IPS DF 4.7 (cell line): ENCODE data around the gene E2F6.
"Not testable (repeated sequence)": the region's sequence is repeated elsewhere in the genome, so short reads cannot be mapped to it uniquely, and the experiment has no call there.

Experiments
- DNase-seq: peaks from one replicate; pipeline ENCODE4 v3.0.0-alpha.2; 2013; ENCODE audit warnings: low spot score; ENCODE audit errors: extremely low read depth

E2F6 gene

DNA sequence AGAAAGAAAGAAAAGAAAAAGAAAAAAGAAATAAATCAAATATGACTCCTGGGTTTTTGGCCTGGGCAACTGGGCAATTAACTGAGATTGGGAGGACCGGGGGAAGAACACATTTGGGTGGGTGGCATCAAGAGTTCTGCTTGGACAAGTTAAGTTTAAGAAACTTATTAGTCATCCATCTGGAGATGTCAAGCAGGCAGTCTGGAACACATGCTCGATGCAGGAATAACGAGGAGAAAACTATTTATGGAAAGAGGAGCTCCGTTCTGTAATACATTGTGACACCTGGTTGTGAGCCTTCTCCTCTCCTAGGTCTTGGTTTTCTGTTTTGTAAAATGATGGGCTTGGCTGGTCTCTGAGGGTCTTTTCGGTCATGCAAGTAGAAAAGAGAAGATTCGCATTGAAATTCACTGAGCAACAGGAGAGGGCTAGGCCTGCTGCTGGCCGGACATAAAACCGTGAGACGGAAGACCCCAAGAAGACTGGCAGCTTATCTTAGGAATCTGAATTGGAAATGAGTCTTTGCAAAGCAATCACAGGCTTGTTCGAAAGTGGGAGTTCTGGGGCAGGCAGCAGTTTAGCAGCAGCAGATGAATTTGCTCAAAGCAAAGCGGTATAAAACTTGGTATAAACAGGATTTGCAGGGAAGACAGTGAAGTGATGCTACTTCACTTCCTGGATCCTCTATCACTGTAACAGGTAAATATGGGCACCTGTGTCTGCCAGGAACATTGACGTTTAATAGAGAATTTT, 51.4 kb downstream of the E2F6 start:
- DNase-seq, result no peak

DNA sequence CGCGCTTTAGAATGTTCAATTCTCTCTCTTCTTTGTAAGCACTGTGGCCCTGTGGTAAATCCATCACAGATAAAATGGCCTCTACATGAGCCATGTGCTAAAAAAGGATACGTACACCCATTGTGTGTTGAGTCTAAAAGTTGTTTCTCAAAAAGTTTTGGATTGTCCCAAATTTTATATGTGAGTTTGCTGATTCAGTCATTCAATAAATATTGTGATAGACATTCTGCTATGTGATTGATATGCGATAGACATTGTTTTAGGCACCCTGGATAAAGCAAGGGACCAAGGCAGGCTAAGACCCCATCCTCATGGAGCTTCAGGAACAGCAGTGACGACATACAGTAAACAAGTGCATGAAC, 53.5 kb downstream of the E2F6 start:
- no peak for DNase-seq

DNA sequence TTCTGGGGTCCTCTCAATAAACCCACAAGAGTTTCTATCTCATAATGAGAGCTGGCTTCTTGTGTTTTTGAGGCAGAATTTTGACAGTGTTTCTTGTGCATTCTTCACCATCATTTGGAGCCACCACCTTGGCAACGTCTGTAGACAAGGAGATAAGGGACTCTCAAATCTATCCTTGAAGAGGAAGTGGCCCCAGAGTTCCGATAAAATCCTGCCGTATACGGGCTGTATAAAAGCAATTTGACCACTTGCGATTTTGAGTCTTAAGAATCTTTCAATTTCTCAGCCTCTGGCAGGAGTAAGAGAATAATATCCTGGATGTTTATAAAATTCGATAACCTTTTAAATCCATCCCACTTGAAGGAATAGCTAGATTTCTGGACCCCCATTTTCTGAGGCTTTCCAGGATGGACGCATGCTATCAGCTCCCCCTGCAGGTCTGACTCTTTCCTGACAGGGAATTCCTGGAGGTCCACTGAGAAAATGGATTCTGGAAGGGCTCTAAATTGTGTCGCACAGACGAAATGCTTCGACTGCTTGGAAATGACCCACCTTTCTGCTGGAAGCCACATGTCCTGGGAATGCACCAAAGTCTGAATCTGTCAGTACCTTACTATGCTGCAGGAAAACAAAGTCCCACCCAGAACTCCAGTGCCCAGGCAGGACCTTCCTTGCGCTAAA, 54.1 kb downstream of the E2F6 start:
- no peak for DNase-seq

DNA sequence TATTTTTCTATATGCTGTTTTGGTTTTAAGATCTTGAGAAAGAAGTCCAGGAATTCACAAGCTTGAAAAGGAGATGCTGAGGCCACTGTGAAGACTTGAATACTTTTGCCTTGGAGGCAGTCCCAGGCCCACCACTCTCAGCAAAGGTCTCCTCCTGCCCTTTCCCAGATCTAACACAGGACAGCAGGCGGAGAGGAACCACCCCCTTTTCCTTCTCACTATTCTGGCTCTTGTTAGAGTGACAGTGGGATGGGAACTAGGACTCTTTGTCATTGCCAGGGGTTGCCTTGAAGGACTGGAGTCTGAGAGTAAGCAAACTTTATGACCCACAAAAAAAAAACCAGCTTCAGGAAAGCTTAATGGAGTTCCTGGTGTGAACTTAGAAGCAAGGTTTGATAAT, 54.7 kb downstream of the E2F6 start:
- DNase-seq, result no peak

DNA sequence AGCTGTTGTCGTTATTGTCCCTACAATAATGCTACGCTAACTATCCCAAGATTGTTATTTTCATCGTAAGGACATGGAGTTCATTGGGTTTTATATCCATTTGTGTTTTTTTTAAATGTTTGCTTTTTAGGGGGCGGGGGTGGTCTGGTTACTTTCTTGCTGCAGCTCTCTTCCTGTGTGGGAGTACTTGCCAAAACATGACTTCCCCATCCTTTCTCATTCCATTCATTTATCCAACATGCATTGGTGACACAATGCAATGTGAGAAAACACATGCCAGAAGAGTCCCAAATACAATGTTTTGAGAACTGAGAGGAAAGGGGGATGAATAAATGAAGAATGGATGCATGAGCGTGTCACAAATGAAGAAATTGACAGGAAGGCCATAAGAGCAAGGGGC, 55.9 kb downstream of the E2F6 start:
- no peak for DNase-seq

DNA sequence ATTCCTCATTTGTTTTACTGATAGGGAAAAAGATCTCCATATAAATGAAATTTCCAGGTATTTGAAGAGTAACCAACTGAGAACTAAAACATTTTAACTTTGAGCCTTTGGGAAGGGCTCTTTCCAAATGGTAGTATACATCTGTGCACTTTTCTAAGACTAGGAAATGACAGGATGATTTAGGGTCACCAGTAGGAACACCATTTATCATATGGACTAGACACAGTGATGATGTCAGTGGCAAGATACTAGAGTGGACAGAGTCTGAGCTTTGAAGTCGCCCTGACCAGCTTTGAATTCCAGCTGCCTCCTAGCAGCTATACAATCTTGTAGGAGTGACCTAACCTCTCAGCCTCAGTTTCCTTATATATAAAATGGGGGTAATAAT, 56.4 kb downstream of the E2F6 start:
- DNase-seq, result no peak

DNA sequence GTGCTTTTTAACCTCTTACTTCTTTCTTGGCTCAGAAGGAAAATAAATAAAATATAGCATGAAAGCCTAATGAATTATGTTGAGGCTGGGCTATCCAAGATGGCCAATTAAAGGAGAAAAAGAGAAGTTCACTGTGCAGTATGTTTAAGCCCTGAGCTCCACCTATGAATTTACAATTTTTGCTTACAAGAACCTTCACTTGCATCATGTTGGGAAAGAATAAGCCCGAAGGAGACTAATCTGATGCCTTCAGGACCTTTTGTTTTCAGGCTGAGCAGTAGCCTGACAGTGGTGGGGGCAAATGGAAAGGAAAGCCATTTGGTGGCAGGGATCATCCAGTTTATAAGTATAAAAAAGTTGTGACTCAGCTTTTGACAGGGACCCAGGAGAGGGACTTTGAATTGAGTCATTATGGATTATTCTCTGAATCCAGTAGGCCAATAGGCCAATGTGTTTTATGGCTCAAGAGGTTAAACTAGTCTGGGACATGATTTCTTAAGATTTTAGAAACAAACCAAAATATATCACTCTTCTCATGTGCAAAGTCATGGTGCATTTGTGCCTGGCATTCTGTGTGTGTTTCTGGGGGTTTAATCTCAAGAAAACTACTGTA, 56.9 kb downstream of the E2F6 start:
- DNase-seq, result no peak

DNA sequence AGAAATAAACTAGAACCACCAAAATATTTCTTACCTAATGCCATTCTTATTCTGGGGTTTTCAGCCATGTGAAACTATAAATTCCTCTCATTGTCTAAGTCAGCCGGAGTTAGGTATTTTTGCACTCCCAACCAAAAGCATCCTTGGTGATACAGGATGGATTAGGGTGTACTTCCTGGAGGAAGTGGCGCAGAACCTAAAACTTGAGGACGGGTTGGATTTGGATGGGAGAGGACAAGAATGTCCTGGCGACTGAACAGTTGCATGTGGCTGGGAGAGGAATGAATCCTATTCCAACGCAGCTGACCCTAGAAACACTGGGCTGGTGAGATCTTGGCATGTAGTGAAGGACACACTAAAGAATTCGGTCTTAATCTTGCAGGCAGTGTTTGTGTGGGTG, 58.5 kb downstream of the E2F6 start:
- DNase-seq, result no peak

DNA sequence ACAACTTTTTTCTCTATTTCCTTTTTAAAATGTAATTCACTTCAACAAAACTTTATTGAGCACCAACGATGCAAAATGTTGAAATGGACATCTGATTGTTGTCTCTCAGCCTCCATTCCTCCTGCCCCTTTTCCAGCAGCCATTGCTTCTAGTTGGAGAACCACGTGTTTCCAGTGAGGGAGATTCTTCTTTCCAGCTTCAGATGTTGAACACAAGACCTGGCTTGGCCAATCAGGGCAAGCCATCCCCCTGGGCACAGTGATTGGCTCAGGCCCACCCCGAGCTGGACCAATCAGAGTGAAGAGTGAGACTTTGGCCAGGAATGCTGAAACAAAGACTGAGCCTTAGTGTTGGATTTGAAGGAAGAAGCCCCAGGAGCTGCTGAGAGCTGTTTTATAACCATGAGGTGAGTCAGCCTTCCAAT, 59.0 kb downstream of the E2F6 start:
- no peak for DNase-seq

DNA sequence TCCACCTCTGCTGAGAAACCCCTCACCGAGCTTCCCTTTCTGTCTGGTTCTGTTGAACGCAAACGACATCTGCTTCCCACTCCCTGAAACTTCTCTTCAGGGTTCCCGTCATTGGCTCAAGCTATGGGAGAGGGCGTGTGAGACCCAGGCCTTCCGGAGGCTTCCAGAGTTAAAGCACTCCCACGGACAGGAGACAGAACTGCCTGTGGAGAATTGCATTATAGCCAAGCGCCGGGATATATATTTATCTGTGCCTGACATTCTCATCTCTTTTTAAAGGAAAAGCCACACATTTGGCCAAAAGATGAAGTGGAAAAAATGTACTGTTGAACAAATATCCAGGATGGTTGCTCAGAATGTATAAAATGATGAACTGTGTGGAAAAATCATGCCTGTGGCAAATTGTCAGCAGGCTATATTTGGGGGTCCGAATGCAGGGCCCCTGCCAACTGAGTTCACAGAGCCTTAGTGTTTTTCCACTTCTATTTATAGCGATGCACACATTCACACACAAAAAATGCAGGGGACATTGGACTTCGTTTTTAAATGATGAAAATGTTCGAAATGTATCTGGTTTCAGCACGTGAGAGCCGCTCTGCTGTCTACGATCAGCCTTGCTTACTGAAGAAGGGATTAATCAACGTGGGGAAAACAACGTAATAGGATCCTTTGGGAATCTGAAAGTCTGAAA, 59.5 kb downstream of the E2F6 start:
- DNase-seq, result no peak

DNA sequence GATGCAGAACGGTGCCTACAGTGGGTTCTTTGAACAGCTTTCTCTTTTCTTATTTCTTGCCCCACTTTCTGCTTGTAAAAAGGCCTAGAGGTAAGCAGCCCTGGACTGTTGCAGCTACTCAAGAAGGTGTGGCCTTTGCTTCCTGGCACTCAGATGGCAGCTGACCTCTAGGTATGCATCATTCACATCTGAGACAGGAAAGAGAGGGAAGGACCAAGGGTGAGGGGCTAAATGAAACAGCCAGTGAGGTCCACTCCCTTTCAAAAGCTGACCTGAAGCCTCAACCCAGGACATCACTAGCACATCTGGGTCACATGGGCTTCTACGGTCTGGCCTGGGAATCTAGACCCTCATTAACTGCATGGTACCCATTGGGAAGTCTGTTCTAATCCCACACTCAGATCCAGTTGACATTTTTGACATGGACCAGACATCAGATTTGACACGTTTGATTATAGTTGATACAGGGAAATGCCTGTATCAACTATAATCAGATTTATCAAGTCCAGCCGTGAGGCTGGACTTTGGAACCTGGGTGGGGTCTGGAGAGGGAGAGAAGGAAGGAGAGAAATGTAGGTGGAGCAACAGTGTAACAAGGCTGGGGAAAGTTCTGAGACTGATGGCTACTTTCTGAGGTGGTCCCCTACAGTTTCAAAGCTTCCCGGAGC, 60.2 kb downstream of the E2F6 start:
- no peak for DNase-seq

DNA sequence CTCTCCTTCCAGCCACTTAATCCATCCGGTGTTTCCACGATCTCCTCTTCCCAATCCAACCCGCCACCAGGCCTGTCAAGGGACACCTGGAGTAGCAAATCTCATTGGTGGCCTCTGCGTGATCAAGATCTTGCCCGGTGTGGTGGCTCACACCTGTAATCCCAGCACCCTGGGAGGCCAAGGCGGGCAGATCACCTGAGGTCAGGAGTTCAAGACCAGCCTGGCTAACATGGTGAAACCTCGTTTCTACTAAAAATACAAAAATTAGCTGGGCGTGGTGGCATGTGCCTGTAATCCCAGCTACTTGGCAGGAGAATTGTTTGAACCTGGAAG, 60.9 kb downstream of the E2F6 start:
- not testable (repeated sequence) for DNase-seq

DNA sequence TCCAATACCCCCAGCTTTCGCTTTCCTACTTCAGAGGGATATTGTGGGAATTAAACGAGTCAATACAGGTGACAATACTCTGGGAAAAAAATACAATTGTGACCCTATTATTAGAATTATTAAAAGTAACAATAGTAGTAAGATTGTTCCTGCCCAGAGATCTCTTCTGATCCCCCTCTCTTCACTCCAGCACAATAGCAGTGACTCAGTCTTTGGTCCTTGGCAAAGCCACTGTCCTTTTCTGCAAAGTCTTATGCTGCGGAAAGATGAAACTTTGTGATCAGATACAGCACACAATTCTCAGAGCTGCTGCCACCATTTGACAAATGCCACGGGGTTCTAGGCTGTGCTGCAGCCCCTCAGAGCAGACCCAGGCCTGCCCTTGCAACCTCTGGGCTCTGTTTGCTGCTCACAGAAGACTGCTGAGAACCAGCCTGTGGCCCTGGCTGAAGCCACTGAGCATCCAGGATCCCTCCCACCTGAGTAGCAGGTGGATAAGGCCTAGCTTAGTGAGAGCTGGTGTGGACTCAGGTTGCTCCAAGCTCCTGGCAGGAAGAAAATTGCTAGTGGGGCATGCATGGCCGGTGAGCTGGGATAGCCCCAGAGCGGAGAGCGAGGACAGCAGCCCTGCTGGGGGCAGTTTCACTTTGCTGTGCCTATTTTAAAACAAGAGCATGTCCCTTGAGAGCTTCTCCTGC, 61.4 kb downstream of the E2F6 start:
- no peak for DNase-seq

DNA sequence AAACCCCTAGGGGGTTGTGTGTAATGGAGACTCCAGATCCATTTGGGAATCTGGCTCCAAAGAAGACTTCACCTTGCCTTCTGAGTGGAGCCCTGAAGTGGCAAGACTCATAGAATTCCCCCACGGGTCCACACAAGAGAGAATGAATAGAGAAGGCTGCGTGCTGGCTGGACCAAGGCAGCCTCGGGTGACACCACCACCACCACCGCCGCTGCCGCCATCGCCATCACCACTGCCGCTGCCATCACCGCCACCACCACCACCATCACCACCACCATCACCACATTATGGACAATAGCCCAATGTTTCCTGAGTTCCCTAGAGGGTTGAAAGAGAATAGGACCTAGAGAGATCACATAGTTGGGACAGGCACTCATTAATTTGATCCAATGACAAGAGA, 63.5 kb downstream of the E2F6 start:
- no peak for DNase-seq

DNA sequence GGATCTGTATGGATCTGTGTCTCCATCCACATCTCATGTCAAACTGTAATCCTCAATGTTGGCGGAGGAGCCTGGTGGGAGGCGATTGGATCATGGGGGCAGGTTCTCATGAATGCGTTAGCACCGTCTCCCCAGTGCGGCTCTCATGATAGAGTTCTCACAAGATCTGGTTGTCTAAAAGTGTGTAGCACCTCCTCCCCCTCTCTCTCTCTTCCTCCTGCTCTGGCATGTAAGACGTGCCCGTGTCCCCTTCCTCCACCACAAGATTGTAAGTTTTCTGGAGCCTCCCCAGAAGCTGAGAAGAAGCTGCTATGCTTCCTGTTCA, 66.6 kb downstream of the E2F6 start:
- no peak for DNase-seq

DNA sequence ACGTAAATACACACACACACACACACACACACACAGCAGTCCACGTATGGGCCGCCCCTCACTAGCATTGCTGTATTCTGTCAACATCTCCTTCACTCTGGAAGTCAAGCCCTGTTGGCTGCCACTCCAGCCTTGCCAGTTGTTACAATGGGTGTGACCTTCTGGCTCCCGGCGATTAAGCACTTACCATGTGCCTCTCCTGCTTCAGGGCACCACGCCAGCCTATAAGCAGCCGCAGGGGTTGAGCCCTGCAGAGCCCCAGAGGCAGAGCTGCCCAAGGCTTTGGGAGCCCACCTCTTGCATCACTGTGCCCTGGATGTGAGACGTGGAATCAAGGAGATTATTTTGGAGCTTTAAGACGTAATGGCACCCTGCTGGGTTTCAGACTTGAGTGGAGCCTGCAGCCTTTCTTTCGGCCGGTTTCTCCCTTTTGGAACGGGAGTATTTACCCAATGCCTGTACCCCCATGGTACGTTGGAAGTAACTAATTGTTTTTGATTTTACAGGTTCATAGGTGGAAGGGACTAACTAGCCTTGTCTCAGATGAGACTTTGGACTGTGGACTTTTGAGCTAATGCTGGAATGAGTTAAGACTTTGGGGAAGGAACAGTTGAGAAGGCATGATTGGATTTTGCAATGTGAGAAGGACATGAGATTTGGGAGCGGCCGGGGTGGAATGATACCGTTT, 67.1 kb downstream of the E2F6 start:
- no peak for DNase-seq

DNA sequence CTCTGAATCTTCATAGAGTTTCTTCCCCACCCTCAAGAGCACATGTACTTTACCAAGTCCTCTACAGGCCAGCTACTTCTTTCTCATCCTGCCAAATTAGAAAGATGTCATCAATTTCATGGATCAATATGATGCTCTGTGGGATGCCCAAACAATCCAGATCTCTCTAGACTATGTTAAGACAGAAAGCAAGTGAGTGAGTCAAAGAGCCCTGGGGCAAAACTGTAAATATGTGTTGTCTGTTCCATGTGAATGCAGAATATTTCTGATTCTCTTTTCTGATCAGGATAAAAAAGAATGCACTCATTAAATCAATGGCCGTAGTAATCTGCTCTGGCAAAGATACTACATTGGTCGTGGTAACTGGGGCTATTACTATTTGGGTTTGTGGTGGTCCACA, 68.4 kb downstream of the E2F6 start:
- DNase-seq, result no peak

DNA sequence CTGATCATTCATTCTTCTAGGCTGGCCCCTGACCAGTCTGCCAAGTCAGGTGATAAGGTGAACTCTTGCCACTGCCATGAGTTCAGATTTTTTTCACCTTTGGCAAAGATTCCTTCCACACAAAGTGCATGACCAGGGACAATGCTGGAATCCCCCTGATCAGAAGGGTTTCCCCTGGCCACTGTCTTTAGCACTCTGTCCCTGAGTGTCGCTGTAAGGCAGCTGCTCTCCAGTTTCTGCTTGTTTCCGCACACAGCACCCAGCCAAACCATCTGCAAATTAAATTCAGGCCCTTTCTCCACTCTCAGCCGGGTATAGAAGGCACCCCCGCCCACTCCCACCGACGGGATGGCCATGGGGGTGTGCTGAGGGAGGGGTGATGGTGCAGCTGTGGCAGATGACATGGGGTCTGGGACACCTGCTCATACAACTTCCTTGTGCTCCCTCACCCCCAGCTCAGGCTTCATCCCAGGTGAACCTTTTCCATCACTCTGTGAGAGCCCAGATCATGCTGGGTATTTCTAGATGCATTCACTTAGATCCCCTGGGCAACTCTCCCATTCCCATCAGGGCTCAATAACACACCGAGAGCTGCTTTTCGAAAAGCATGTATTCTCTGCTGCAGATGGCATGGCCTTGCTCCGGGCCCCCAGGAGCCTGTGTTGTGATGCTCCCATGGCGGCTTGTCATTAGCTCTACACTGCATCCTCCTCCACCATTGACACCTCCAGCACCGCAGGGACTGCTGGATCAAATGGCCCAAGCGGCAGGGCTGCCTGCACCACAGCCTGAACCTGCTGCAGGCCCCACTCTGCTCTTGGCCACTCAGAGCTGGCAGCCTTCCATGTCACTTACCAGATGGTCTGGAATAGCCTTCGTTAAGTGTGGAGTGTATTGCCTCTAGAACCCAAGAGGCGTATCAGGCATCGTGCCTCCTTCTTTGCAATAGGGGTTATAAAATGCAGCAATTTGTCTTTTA, 69.2 kb downstream of the E2F6 start:
- no peak for DNase-seq

DNA sequence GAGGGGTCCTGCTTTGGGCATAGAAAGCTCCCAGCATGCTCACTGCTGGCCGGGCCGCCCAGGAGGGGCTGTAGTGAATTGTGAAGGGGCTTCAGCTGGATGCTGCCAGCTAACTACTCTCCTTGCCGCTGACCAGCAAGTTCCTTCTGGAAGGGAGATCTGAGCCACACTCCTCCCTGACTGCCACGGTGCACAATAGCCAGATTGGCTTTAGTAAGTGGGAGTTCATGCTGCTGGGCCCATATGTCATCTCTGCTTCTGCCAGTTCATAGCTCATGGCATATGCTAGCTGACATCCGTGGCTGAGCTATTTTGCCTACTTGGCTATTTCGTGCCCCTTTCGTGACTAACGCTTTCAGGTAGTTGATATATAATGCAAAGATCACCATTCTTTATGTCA, 69.9 kb downstream of the E2F6 start:
- no peak for DNase-seq

DNA sequence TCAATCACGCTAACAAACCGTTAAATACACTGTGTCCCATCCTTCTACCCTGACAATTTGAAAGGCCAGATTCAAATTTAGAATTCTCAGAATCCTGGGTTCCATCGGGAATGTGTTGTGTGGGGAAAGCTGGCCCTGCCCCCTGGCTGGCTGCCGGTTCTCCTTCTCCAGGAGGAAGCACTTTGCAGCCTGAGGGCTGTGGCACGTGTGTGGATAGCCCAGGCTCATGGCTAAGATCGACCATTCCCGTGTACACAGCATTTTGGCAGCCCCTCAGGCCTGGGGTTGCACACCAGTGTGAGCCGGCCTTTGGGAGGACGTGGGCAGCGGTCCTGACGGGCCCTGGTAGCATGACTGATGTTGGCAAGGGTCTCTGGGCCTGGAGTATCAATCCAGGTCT, 70.6 kb downstream of the E2F6 start:
- DNase-seq, result no peak
